ENCODE results near the gene DOCK3.
"Not testable (repeated sequence)": the region's sequence is repeated elsewhere in the genome, so short reads cannot be mapped to it uniquely, and the experiment has no call there.

The DOCK3 gene

GRCh38 chr3:51245867-51246266 is 571.1 kb downstream of the DOCK3 start:
- DNase-seq (no peak), ATAC-seq (no peak)
- Mint-ChIP-seq H3K9me3 (peaks cover 0 to 6% of the 10 kb centered on the region in 2 donors), H3K27me3 (no peaks in the 10 kb centered on the region), H3K27ac (no peak overlapping the region), H3K4me3 (no peak overlapping the region), H3K4me1 (no peaks in the 10 kb centered on the region)

GRCh38 chr3:51257870-51258269 is 583.1 kb downstream of the DOCK3 start:
- H3K4me1 Mint-ChIP-seq, result no peaks in the 10 kb centered on the region
- no peak for ATAC-seq
- H3K27me3 Mint-ChIP-seq, result no peaks in the 10 kb centered on the region
- H3K4me3 Mint-ChIP-seq, result no peak overlapping the region
- DNase-seq, result no peak
- H3K27ac Mint-ChIP-seq, result no peak overlapping the region
- H3K9me3 Mint-ChIP-seq, result peaks cover 5 to 19% of the 10 kb centered on the region in 2 donors

- not testable (repeated sequence) for ATAC-seq
Measured at GRCh38 chr3:51264166-51264565, 589.4 kb downstream of the DOCK3 start.

GRCh38 chr3:51268132-51268531 is 593.4 kb downstream of the DOCK3 start:
- peaks cover 23% of the 10 kb centered on the region for H3K4me1 Mint-ChIP-seq

More at GRCh38 chr3:51264166-51264565, 589.4 kb downstream of the DOCK3 start:
- not testable (repeated sequence) for H3K27me3 Mint-ChIP-seq, H3K4me3 Mint-ChIP-seq, H3K4me1 Mint-ChIP-seq, DNase-seq
- Mint-ChIP-seq H3K27ac (peak overlapping the region in 1 of 2 donors; percentile 68), H3K9me3 (peaks cover 9 to 39% of the 10 kb centered on the region in 2 donors)

GRCh38 chr3:51269466-51269865 is 594.7 kb downstream of the DOCK3 start:
- H3K4me1 Mint-ChIP-seq, result peaks cover 30% of the 10 kb centered on the region
- DNase-seq (no peak), ATAC-seq (no peak)
- no peak overlapping the region for H3K4me3 Mint-ChIP-seq
- peak overlapping the region in 1 of 2 donors; percentile 43 for H3K27ac Mint-ChIP-seq
- peaks cover 0 to 21% of the 10 kb centered on the region in 2 donors for H3K9me3 Mint-ChIP-seq
- H3K27me3 Mint-ChIP-seq, result no peaks in the 10 kb centered on the region

More at GRCh38 chr3:51268132-51268531, 593.4 kb downstream of the DOCK3 start:
- ATAC-seq (no peak), DNase-seq (no peak)
- H3K27me3 Mint-ChIP-seq, result no peaks in the 10 kb centered on the region
- no peak overlapping the region for H3K4me3 Mint-ChIP-seq
- no peak overlapping the region for H3K27ac Mint-ChIP-seq
- peaks cover 1 to 31% of the 10 kb centered on the region in 2 donors for H3K9me3 Mint-ChIP-seq

- DNase-seq, result no peak
- Mint-ChIP-seq H3K27me3 (no peaks in the 10 kb centered on the region), H3K27ac (peak overlapping the region in 1 of 2 donors; percentile 55), H3K4me3 (no peak overlapping the region), H3K9me3 (peaks cover 0 to 11% of the 10 kb centered on the region in 2 donors), H3K4me1 (peaks cover 37% of the 10 kb centered on the region)
- ATAC-seq, result no peak
Measured at GRCh38 chr3:51270559-51270958, 595.8 kb downstream of the DOCK3 start.

GRCh38 chr3:51271172-51271571 is 596.4 kb downstream of the DOCK3 start:
- H3K4me3 Mint-ChIP-seq, result no peak overlapping the region
- peak overlapping the region; percentile 93 to 97 for H3K27ac Mint-ChIP-seq
- ATAC-seq, result no peak

GRCh38 chr3:51274052-51274451 is 599.3 kb downstream of the DOCK3 start:
- ATAC-seq, result no peak
- no peak for DNase-seq
- Mint-ChIP-seq H3K4me1 (peaks cover 37% of the 10 kb centered on the region), H3K9me3 (no peaks in the 10 kb centered on the region), H3K4me3 (no peak overlapping the region), H3K27ac (peak overlapping the region in 1 of 2 donors; percentile 48), H3K27me3 (no peaks in the 10 kb centered on the region)

More at GRCh38 chr3:51271172-51271571, 596.4 kb downstream of the DOCK3 start:
- DNase-seq, result peak in 1 of 2 donors; percentile 8
- Mint-ChIP-seq H3K9me3 (peaks cover 0 to 5% of the 10 kb centered on the region in 2 donors), H3K4me1 (peaks cover 37% of the 10 kb centered on the region), H3K27me3 (no peaks in the 10 kb centered on the region)

- no peak for ATAC-seq
- H3K9me3 Mint-ChIP-seq, result no peaks in the 10 kb centered on the region
- H3K27me3 Mint-ChIP-seq, result no peaks in the 10 kb centered on the region
- H3K4me1 Mint-ChIP-seq, result peaks cover 27% of the 10 kb centered on the region
- H3K27ac Mint-ChIP-seq, result no peak overlapping the region
- DNase-seq, result no peak
- H3K4me3 Mint-ChIP-seq, result no peak overlapping the region
Measured at GRCh38 chr3:51275111-51275805, 600.5 kb downstream of the DOCK3 start.

- ATAC-seq, result no peak
- peaks cover 20% of the 10 kb centered on the region for H3K4me1 Mint-ChIP-seq
- no peaks in the 10 kb centered on the region for H3K27me3 Mint-ChIP-seq
- no peak overlapping the region for H3K27ac Mint-ChIP-seq
- no peak for DNase-seq
- H3K4me3 Mint-ChIP-seq, result no peak overlapping the region
- H3K9me3 Mint-ChIP-seq, result no peaks in the 10 kb centered on the region
Measured at GRCh38 chr3:51276046-51276445, 601.3 kb downstream of the DOCK3 start.

GRCh38 chr3:51279448-51279847 is 604.7 kb downstream of the DOCK3 start:
- Mint-ChIP-seq H3K4me1 (peaks cover 7% of the 10 kb centered on the region), H3K9me3 (no peaks in the 10 kb centered on the region)

GRCh38 chr3:51280176-51280575 is 605.4 kb downstream of the DOCK3 start:
- peaks cover 1% of the 10 kb centered on the region for H3K4me1 Mint-ChIP-seq
- H3K4me3 Mint-ChIP-seq, result no peak overlapping the region
- no peaks in the 10 kb centered on the region for H3K27me3 Mint-ChIP-seq
- DNase-seq (no peak), ATAC-seq (no peak)
- peaks cover 4 to 5% of the 10 kb centered on the region in 2 donors for H3K9me3 Mint-ChIP-seq
- H3K27ac Mint-ChIP-seq, result no peak overlapping the region

More at GRCh38 chr3:51279448-51279847, 604.7 kb downstream of the DOCK3 start:
- Mint-ChIP-seq H3K27ac (no peak overlapping the region), H3K4me3 (no peak overlapping the region), H3K27me3 (no peaks in the 10 kb centered on the region)
- DNase-seq (no peak), ATAC-seq (no peak)

GRCh38 chr3:51282931-51283330 is 608.2 kb downstream of the DOCK3 start:
- DNase-seq, result no peak

GRCh38 chr3:51283421-51283820 is 608.7 kb downstream of the DOCK3 start:
- Mint-ChIP-seq H3K4me3 (no peak overlapping the region), H3K4me1 (no peaks in the 10 kb centered on the region), H3K9me3 (peaks cover 18 to 23% of the 10 kb centered on the region in 2 donors), H3K27ac (no peak overlapping the region), H3K27me3 (no peaks in the 10 kb centered on the region)
- no peak for ATAC-seq
- no peak for DNase-seq

More at GRCh38 chr3:51282931-51283330, 608.2 kb downstream of the DOCK3 start:
- H3K9me3 Mint-ChIP-seq, result peaks cover 17 to 22% of the 10 kb centered on the region in 2 donors
- H3K27me3 Mint-ChIP-seq, result no peaks in the 10 kb centered on the region
- no peak overlapping the region for H3K4me3 Mint-ChIP-seq
- peak overlapping the region in 1 of 2 donors; percentile 52 for H3K27ac Mint-ChIP-seq
- ATAC-seq, result no peak
- no peaks in the 10 kb centered on the region for H3K4me1 Mint-ChIP-seq

- DNase-seq, result no peak
- Mint-ChIP-seq H3K27me3 (no peaks in the 10 kb centered on the region), H3K4me1 (no peaks in the 10 kb centered on the region), H3K4me3 (no peak overlapping the region), H3K9me3 (peaks cover 12 to 16% of the 10 kb centered on the region in 2 donors), H3K27ac (no peak overlapping the region)
- ATAC-seq, result no peak
Measured at GRCh38 chr3:51295625-51296024, 620.9 kb downstream of the DOCK3 start.

- no peaks in the 10 kb centered on the region for H3K27me3 Mint-ChIP-seq
- DNase-seq (no peak), ATAC-seq (no peak)
- no peak overlapping the region for H3K4me3 Mint-ChIP-seq
- H3K9me3 Mint-ChIP-seq, result peaks cover 14 to 19% of the 10 kb centered on the region in 2 donors
- no peaks in the 10 kb centered on the region for H3K4me1 Mint-ChIP-seq
- H3K27ac Mint-ChIP-seq, result no peak overlapping the region
Measured at GRCh38 chr3:51297333-51297732, 622.6 kb downstream of the DOCK3 start.
